GM12891 (cell line): ENCODE data around the gene MXD3.

Source experiments
- POLR2A ChIP-seq: IDR thresholded peaks from 2 replicates; pipeline ENCODE4 v1.6.1; 2011; ENCODE audit warnings: low read depth, low read length, control low read depth
- POLR2AphosphoS5 ChIP-seq: IDR thresholded peaks from 2 replicates; pipeline ENCODE4 v1.6.1; 2011; ENCODE audit warnings: low read depth, low read length, control low read depth
- SPI1 ChIP-seq: IDR thresholded peaks from 2 replicates; pipeline ENCODE4 v1.6.1; 2011; ENCODE audit warnings: low read depth, low read length, control low read depth
- TAF1 ChIP-seq: IDR thresholded peaks from 2 replicates; pipeline ENCODE4 v1.6.1; 2011; ENCODE audit warnings: low read depth, low read length, control low read depth

GRCh38 chr5:177269232-177269895 is 42.3 kb downstream of the MXD3 start:
- TF ChIP-seq POLR2A (no peak), TAF1 (no peak), POLR2AphosphoS5 (no peak), SPI1 (no peak)
